Fibroblast of lung (primary cell): ENCODE data around the gene CYP27B1. TPM values are rescaled to one million over a fixed set of nuclear protein-coding genes. Genes with fewer than 3 reads are reported as not detected.

Experiments
- DNase-seq, 2 donors: peaks; one replicate each; pipeline versions ENCODE4 v3.0.0 to v3.0.0-alpha.2; 2010; ENCODE audit warnings: low read depth in 2 of 2
- H2AFZ ChIP-seq: 2 replicates; pipeline ENCODE4 v1.5.1; 2012; ENCODE audit warnings: low read length, control low read depth, inconsistent platforms
- H3K27ac ChIP-seq: 2 replicates; pipeline ENCODE4 v1.5.1; 2011; ENCODE audit warnings: low read length, control low read depth; ENCODE audit not compliant: insufficient read depth
- H3K27me3 ChIP-seq: 2 replicates; pipeline ENCODE4 v1.5.1; 2011; ENCODE audit warnings: mild to moderate bottlenecking, low read length; ENCODE audit not compliant: control insufficient read depth, insufficient read depth
- H3K36me3 ChIP-seq: 2 replicates; pipeline ENCODE4 v1.5.1; 2011; ENCODE audit warnings: low read length; ENCODE audit not compliant: control insufficient read depth, insufficient read depth
- H3K4me1 ChIP-seq: 2 replicates; pipeline ENCODE4 v1.5.1; 2011; ENCODE audit warnings: low read length; ENCODE audit not compliant: control insufficient read depth, insufficient read depth; ENCODE audit errors: extremely low read depth
- H3K4me2 ChIP-seq: 2 replicates; pipeline ENCODE4 v1.5.1; 2011; ENCODE audit warnings: low read length, control low read depth; ENCODE audit not compliant: insufficient read depth; ENCODE audit errors: extremely low read depth
- H3K4me3 ChIP-seq, 4 experiments: fragments of 200-600 bp in 1 of 4; sonication (generic) in 1 of 4; replicated peaks in 1 of 4; 2 replicates each; pipeline ENCODE4 v1.5.1; 2011 to 2016; ENCODE audit warnings: low read length in 4 of 4, low read depth in 3 of 4, mild to moderate bottlenecking in 3 of 4, control low read depth in 2 of 4, inconsistent platforms in 1 of 4, mixed read lengths in 1 of 4; ENCODE audit not compliant: insufficient read depth in 1 of 4; ENCODE audit errors: control extremely low read depth in 1 of 4
- H3K79me2 ChIP-seq: 2 replicates; pipeline ENCODE4 v1.5.1; 2012; ENCODE audit warnings: mild to moderate bottlenecking, low read length, inconsistent platforms; ENCODE audit not compliant: control insufficient read depth, insufficient read depth
- H3K9ac ChIP-seq: 2 replicates; pipeline ENCODE4 v1.5.1; 2011; ENCODE audit warnings: mild to moderate bottlenecking, low read length, control low read depth; ENCODE audit not compliant: insufficient read depth
- H3K9me3 ChIP-seq: 2 replicates; pipeline ENCODE4 v1.5.1; 2012; ENCODE audit warnings: low read depth, low read length; ENCODE audit not compliant: control insufficient read depth, insufficient read depth
- H4K20me1 ChIP-seq: 2 replicates; pipeline ENCODE4 v1.5.1; 2011; ENCODE audit warnings: low read length; ENCODE audit not compliant: control insufficient read depth, insufficient read depth; ENCODE audit errors: extremely low read depth
- CTCF ChIP-seq, 2 donors: IDR thresholded peaks in 1 of 2; conservative IDR thresholded peaks in 1 of 2; 1 replicate in 1 of 2; 2 replicates in 1 of 2; pipeline ENCODE4 v1.5.1; 2011 to 2012; ENCODE audit warnings: low read length in 2 of 2, control low read depth in 1 of 2, inconsistent platforms in 1 of 2, low read depth in 1 of 2, mild to moderate bottlenecking in 1 of 2
- EZH2 ChIP-seq: IDR thresholded peaks from 2 replicates; pipeline ENCODE4 v1.5.1; 2012; ENCODE audit warnings: low read length, control low read depth, mild to moderate bottlenecking; ENCODE audit errors: missing control alignments
- polyA plus RNA-seq, 2 donors: library from polyadenylated mRNA; depleted of rRNA in 1 of 2; stranded (reverse) in 1 of 2; unstranded in 1 of 2; fragments of >200 nt; gene quantifications; 2 replicates each; pipeline ENCODE4 v1.2.1, GENCODE V29; 2011 to 2012; ENCODE audit warnings: missing spikeins in 1 of 2
- total RNA-seq: library from RNA; depleted of rRNA; stranded (reverse); fragments of >200 nt; gene quantifications from 2 replicates; pipeline ENCODE4 v1.2.1, GENCODE V29; 2014

Gene CYP27B1
- total and polyA plus RNA-seq, 2 donors (not counting 1 experiment from before 2014, with no cell fraction given): 0.17 to 0.26 TPM

- H3K9ac ChIP-seq: peak within 1 kb of the TSS; percentile 98
- no peaks in the 10 kb centered on the region for H3K9me3 ChIP-seq
- peak within 1 kb of the TSS; percentile 99 for H3K27ac ChIP-seq
- H4K20me1 ChIP-seq: no peaks in the 10 kb centered on the region
- peaks cover 11% of the 10 kb centered on the region for H3K36me3 ChIP-seq
- H2AFZ ChIP-seq: peak within 1 kb of the TSS; percentile 98
- DNase-seq: peak; percentile 41 to 54
- H3K4me2 ChIP-seq: peak within 1 kb of the TSS; percentile 99
- no peak for TF ChIP-seq EZH2
- peak in 1 of 2 donors; percentile 0 for TF ChIP-seq CTCF (conservative IDR thresholded peaks at IDR 0.05 in 1 of 2, IDR thresholded peaks at IDR 0.05 in 1 of 2; ENCODE audit: low read depth in 1 of 2, low read length in 2 of 2)
- peak within 1 kb of the TSS; percentile 89 to 98 (median 93) for H3K4me3 ChIP-seq
- peaks cover 7% of the 10 kb centered on the region for H3K4me1 ChIP-seq
- peaks cover 5% of the 10 kb centered on the region for H3K79me2 ChIP-seq
- no peaks in the 10 kb centered on the region for H3K27me3 ChIP-seq
These were observed 5.8 kb upstream of the CYP27B1 start, which contains the start of gene EEF1AKMT3 for GRCh38 chr12:57772429-57773322. TSS of gene EEF1AKMT3 (plus strand) at chr12:57772614. CDS start at chr12:57772725, 111 bp downstream.

GRCh38 chr12:57771873-57772428 is 5.1 kb upstream of the CYP27B1 start, which contains the start of gene METTL1:
TSS of gene METTL1 (minus strand) at chr12:57772105. CDS start at chr12:57772083, 22 bp downstream.
- Histone ChIP-seq H3K36me3 (peaks cover 11% of the 10 kb centered on the region), H3K4me1 (peaks cover 7% of the 10 kb centered on the region), H3K9ac (peak within 1 kb of the TSS; percentile 98), H3K4me3 (peak within 1 kb of the TSS; percentile 89 to 98 (median 93)), H3K9me3 (no peaks in the 10 kb centered on the region), H3K4me2 (peak within 1 kb of the TSS; percentile 99), H4K20me1 (no peaks in the 10 kb centered on the region), H3K27ac (peak within 1 kb of the TSS; percentile 99), H2AFZ (peak within 1 kb of the TSS; percentile 98), H3K27me3 (no peaks in the 10 kb centered on the region), H3K79me2 (peaks cover 5% of the 10 kb centered on the region)
- TF ChIP-seq CTCF (conservative IDR thresholded peaks at IDR 0.05 in 1 of 2, IDR thresholded peaks at IDR 0.05 in 1 of 2; ENCODE audit: low read depth in 1 of 2, low read length in 2 of 2) (peak in 1 of 2 donors; percentile 2), EZH2 (no peak)
- DNase-seq: peak; percentile 97

GRCh38 chr12:57771236-57771872 is 4.5 kb upstream of the CYP27B1 start:
- no peaks in the 10 kb centered on the region for H4K20me1 ChIP-seq
- TF ChIP-seq EZH2 (no peak), CTCF (conservative IDR thresholded peaks at IDR 0.05 in 1 of 2, IDR thresholded peaks at IDR 0.05 in 1 of 2; ENCODE audit: low read depth in 1 of 2, low read length in 2 of 2) (no peak)
- peak; percentile 90 to 92 for DNase-seq

More at GRCh38 chr12:57771236-57771872, 4.5 kb upstream of the CYP27B1 start:
- Histone ChIP-seq H3K36me3 (peaks cover 11% of the 10 kb centered on the region), H3K4me3 (peak overlapping the region; percentile 89 to 98 (median 93)), H3K27me3 (peaks cover 5% of the 10 kb centered on the region), H3K9ac (peak overlapping the region; percentile 98), H3K4me2 (peak overlapping the region; percentile 99), H2AFZ (peak overlapping the region; percentile 98), H3K9me3 (no peaks in the 10 kb centered on the region), H3K79me2 (peaks cover 5% of the 10 kb centered on the region), H3K4me1 (peaks cover 13% of the 10 kb centered on the region), H3K27ac (peak overlapping the region; percentile 99)
